ENCODE data around the gene ZCCHC24.

The ZCCHC24 gene

GRCh38 chr10:79402625-79402946, 42.8 kb downstream of the ZCCHC24 start:
- Mint-ChIP-seq H3K36me3 (ENCODE audit: low read depth) (no peaks in the 10 kb centered on the region), H3K27ac (peak overlapping the region; percentile 96), H3K9me3 (no peaks in the 10 kb centered on the region), H3K4me3 (peak overlapping the region; percentile 57), H3K27me3 (ENCODE audit: low read depth, poor library complexity) (peaks cover 5% of the 10 kb centered on the region), H3K4me1 (peaks cover 100% of the 10 kb centered on the region)
- DNase-seq: no peak
- TF ChIP-seq CTCF (IDR thresholded peaks at IDR 0.05): no peak

GRCh38 chr10:79401015-79401921, 44.2 kb downstream of the ZCCHC24 start:
- peak overlapping the region; percentile 99 for H3K27ac Mint-ChIP-seq
- peaks cover 99% of the 10 kb centered on the region for H3K4me1 Mint-ChIP-seq
- no peaks in the 10 kb centered on the region for H3K9me3 Mint-ChIP-seq
- TF ChIP-seq CTCF (IDR thresholded peaks at IDR 0.05): no peak
- H3K27me3 Mint-ChIP-seq (ENCODE audit: low read depth, poor library complexity): peaks cover 5% of the 10 kb centered on the region
- DNase-seq: peak; percentile 76
- H3K4me3 Mint-ChIP-seq: peak overlapping the region; percentile 52
- no peaks in the 10 kb centered on the region for H3K36me3 Mint-ChIP-seq (ENCODE audit: low read depth)

GRCh38 chr10:79400146-79401004, 45.0 kb downstream of the ZCCHC24 start:
- no peaks in the 10 kb centered on the region for H3K9me3 Mint-ChIP-seq
- H3K36me3 Mint-ChIP-seq (ENCODE audit: low read depth): peaks cover 6% of the 10 kb centered on the region
- peaks cover 90% of the 10 kb centered on the region for H3K4me1 Mint-ChIP-seq
- H3K27me3 Mint-ChIP-seq (ENCODE audit: low read depth, poor library complexity): peaks cover 5% of the 10 kb centered on the region
- TF ChIP-seq CTCF (IDR thresholded peaks at IDR 0.05): peak; percentile 74
- H3K27ac Mint-ChIP-seq: no peak overlapping the region
- no peak overlapping the region for H3K4me3 Mint-ChIP-seq
- DNase-seq: peak; percentile 70

- Mint-ChIP-seq H3K4me1 (peaks cover 79% of the 10 kb centered on the region), H3K27ac (peak overlapping the region; percentile 97), H3K4me3 (peak overlapping the region; percentile 66), H3K27me3 (ENCODE audit: low read depth, poor library complexity) (peaks cover 4% of the 10 kb centered on the region), H3K36me3 (ENCODE audit: low read depth) (peaks cover 11% of the 10 kb centered on the region), H3K9me3 (no peaks in the 10 kb centered on the region)
- DNase-seq: peak; percentile 81
- TF ChIP-seq CTCF (IDR thresholded peaks at IDR 0.05): no peak
Measured at GRCh38 chr10:79399223-79399831, 46.1 kb downstream of the ZCCHC24 start.

- Mint-ChIP-seq H3K36me3 (ENCODE audit: low read depth) (peaks cover 13% of the 10 kb centered on the region), H3K4me3 (peak overlapping the region; percentile 23), H3K27me3 (ENCODE audit: low read depth, poor library complexity) (peaks cover 3% of the 10 kb centered on the region), H3K27ac (peak overlapping the region; percentile 84), H3K4me1 (peaks cover 73% of the 10 kb centered on the region), H3K9me3 (no peaks in the 10 kb centered on the region)
- DNase-seq: no peak
- no peak for TF ChIP-seq CTCF (IDR thresholded peaks at IDR 0.05)
Measured at GRCh38 chr10:79398642-79399041, 46.8 kb downstream of the ZCCHC24 start.
